ENCODE results near the gene ALPP. TPM values are rescaled to one million over a fixed set of nuclear protein-coding genes. Genes with fewer than 3 reads are reported as not detected.
"Not testable (repeated sequence)": the region's sequence is repeated elsewhere in the genome, so short reads cannot be mapped to it uniquely, and the experiment has no call there.

Gene ALPP
- polyA plus RNA-seq, 1 of the 3 experiments (the other 2 are of a cell fraction): not detected

- H3K4me1 ChIP-seq (ENCODE audit: control insufficient read depth in 1 of 2, insufficient read depth in 2 of 2, low read depth in 1 of 2, low read length in 1 of 2); H3K4me2 ChIP-seq; H3K27me3 ChIP-seq (ENCODE audit: insufficient read depth); H3K36me3 ChIP-seq (replicated peaks in 1 of 2; ENCODE audit: control insufficient read depth in 1 of 2, insufficient read depth in 2 of 2, low read length in 1 of 2); POLR2A ChIA-PET; H4K20me1 ChIP-seq (ENCODE audit: insufficient read depth); H3K9me2 ChIP-seq; H3K79me2 ChIP-seq (ENCODE audit: insufficient read depth); H3K27ac ChIP-seq (ENCODE audit: low read depth in 2 of 2, low read length in 1 of 2); H2AFZ ChIP-seq (ENCODE audit: low read depth); H3K9ac ChIP-seq; DNase-seq; H3K4me3 ChIP-seq (ENCODE audit: low read depth in 2 of 2, low read length in 1 of 2); H3K9me3 ChIP-seq; H3F3A ChIP-seq (replicated peaks; ENCODE audit: insufficient read depth): not testable (repeated sequence)
- CTCF ChIA-PET: interaction anchor here (1.9 kb wide), 1 partner anchor 65 kb away, joined by 4 read pairs; no protein-coding TSS in a partner anchor
- no CpG with 5 or more reads among the region's 12 CpGs for WGBS (ENCODE audit: low lambda C conversion rate)
Observed at GRCh38 chr2:232370007-232370406, 8.5 kb upstream of the ALPP start.

GRCh38 chr2:232372231-232373208 is 6.0 kb upstream of the ALPP start:
- no peaks in the 10 kb centered on the region for H3K4me1 ChIP-seq (ENCODE audit: control insufficient read depth in 1 of 2, insufficient read depth in 2 of 2, low read depth in 1 of 2, low read length in 1 of 2)
- no peak overlapping the region for H3K27ac ChIP-seq (ENCODE audit: low read depth in 2 of 2, low read length in 1 of 2)
- no peak overlapping the region for H3K9ac ChIP-seq
- no peak for TF ChIP-seq FOXM1 (IDR thresholded peaks at IDR 0.05; ENCODE audit: low read depth)
- TF ChIP-seq CHD2 (IDR thresholded peaks at IDR 0.05; ENCODE audit: low read length, partially characterized antibody): no peak
- no peak for TF ChIP-seq MAX (IDR thresholded peaks at IDR 0.05; ENCODE audit: low read depth)
- no peak for TF ChIP-seq TAF1 (IDR thresholded peaks at IDR 0.05; ENCODE audit: borderline replicate concordance, low read depth, low read length)
- no peak for TF ChIP-seq FOSL2 (IDR thresholded peaks at IDR 0.05; ENCODE audit: borderline replicate concordance, low read depth)
- TF ChIP-seq GABPA (IDR thresholded peaks at IDR 0.05; ENCODE audit: low read depth): no peak
- TF ChIP-seq TEAD4 (IDR thresholded peaks at IDR 0.05; ENCODE audit: borderline replicate concordance, insufficient read depth): no peak
- no peak for TF ChIP-seq RCOR1 (IDR thresholded peaks at IDR 0.05; ENCODE audit: low read length)
- TF ChIP-seq SMC3 (IDR thresholded peaks at IDR 0.05; ENCODE audit: low read depth, low read length): no peak
- TF ChIP-seq ELF1 (IDR thresholded peaks at IDR 0.05): no peak
- no peak for TF ChIP-seq MXI1 (IDR thresholded peaks at IDR 0.05; ENCODE audit: low read depth, low read length)
- no peak for TF ChIP-seq NRF1 (IDR thresholded peaks at IDR 0.05; ENCODE audit: low read depth, low read length)
- TF ChIP-seq EP300 (IDR thresholded peaks at IDR 0.05; ENCODE audit: borderline replicate concordance in 1 of 2, low read depth in 1 of 2, low read length in 1 of 2): no peak
- TF ChIP-seq SIN3A (IDR thresholded peaks at IDR 0.05; ENCODE audit: borderline replicate concordance, low read depth, low read length): no peak
- no peak for TF ChIP-seq RFX5 (IDR thresholded peaks at IDR 0.05; ENCODE audit: low read length)
- TF ChIP-seq MEF2A (IDR thresholded peaks at IDR 0.05; ENCODE audit: borderline replicate concordance, low read depth): no peak
- no peak for TF ChIP-seq GATA2 (CRISPR knock-in tag; IDR thresholded peaks at IDR 0.05)
- no peak overlapping the region for H3K4me2 ChIP-seq
- no peaks in the 10 kb centered on the region for H3K79me2 ChIP-seq (ENCODE audit: insufficient read depth)
- POLR2A ChIA-PET: no interaction called here
- H3F3A ChIP-seq (replicated peaks; ENCODE audit: insufficient read depth): no peaks in the 10 kb centered on the region
- H4K20me1 ChIP-seq (ENCODE audit: insufficient read depth): no peaks in the 10 kb centered on the region
- H3K9me3 ChIP-seq: no peaks in the 10 kb centered on the region
- H2AFZ ChIP-seq (ENCODE audit: low read depth): no peak overlapping the region
- no peaks in the 10 kb centered on the region for H3K9me2 ChIP-seq
- H3K36me3 ChIP-seq (replicated peaks in 1 of 2; ENCODE audit: control insufficient read depth in 1 of 2, insufficient read depth in 2 of 2, low read length in 1 of 2): no peaks in the 10 kb centered on the region
- CTCF ChIA-PET: interaction anchor here (0.7 to 1.7 kb wide), 4 partner anchors 45 to 448 kb away, joined by 3 to 6 read pairs (median 4); partner anchors contain the start of gene NPPC
- WGBS (ENCODE audit: low lambda C conversion rate): 71% methylated on average over 18 of the region's 18 CpGs
- H3K27me3 ChIP-seq (ENCODE audit: insufficient read depth): no peaks in the 10 kb centered on the region; the same call in 1 of the 2 replicates
- no peak overlapping the region for H3K4me3 ChIP-seq (ENCODE audit: low read depth in 2 of 2, low read length in 1 of 2)
- peak; percentile 2 for DNase-seq
